ENCODE results near the gene CHD2.
A peak's percentile ranks its signal among the peaks of the same experiment; 100 is the strongest.
"Not testable (repeated sequence)": the region's sequence is repeated elsewhere in the genome, so short reads cannot be mapped to it uniquely, and the experiment has no call there.

The CHD2 gene

GRCh38 chr15:93035953-93036810, 136.1 kb downstream of the CHD2 start:
- DNase-seq (ENCODE audit: low spot score), result peak; percentile 66

- DNase-seq (ENCODE audit: low spot score), result peak; percentile 80
Measured at GRCh38 chr15:93036951-93037819, 137.1 kb downstream of the CHD2 start.

GRCh38 chr15:93037820-93038705, 137.9 kb downstream of the CHD2 start:
- no peak for DNase-seq (ENCODE audit: low spot score)

GRCh38 chr15:93039562-93040287, 139.6 kb downstream of the CHD2 start:
- DNase-seq (ENCODE audit: low spot score), result not testable (repeated sequence)

- DNase-seq (ENCODE audit: low spot score), result no peak
Measured at GRCh38 chr15:93040288-93041158, 140.4 kb downstream of the CHD2 start.

- DNase-seq (ENCODE audit: low spot score), result no peak
Measured at GRCh38 chr15:93041159-93041547, 141.0 kb downstream of the CHD2 start.

- no peak for DNase-seq (ENCODE audit: low spot score)
Measured at GRCh38 chr15:93042211-93042610, 142.1 kb downstream of the CHD2 start.

- DNase-seq (ENCODE audit: low spot score), result no peak
Measured at GRCh38 chr15:93042691-93043378, 142.7 kb downstream of the CHD2 start.

GRCh38 chr15:93043621-93044300, 143.6 kb downstream of the CHD2 start:
- DNase-seq (ENCODE audit: low spot score), result no peak

- DNase-seq (ENCODE audit: low spot score), result no peak
Measured at GRCh38 chr15:93044301-93045190, 144.4 kb downstream of the CHD2 start.

- DNase-seq (ENCODE audit: low spot score), result no peak
Measured at GRCh38 chr15:93045191-93045785, 145.2 kb downstream of the CHD2 start.

- DNase-seq (ENCODE audit: low spot score), result no peak
Measured at GRCh38 chr15:93046120-93046519, 146.0 kb downstream of the CHD2 start.

GRCh38 chr15:93046721-93047120, 146.6 kb downstream of the CHD2 start:
- DNase-seq (ENCODE audit: low spot score), result no peak

- no peak for DNase-seq (ENCODE audit: low spot score)
Measured at GRCh38 chr15:93047621-93048425, 147.7 kb downstream of the CHD2 start.

GRCh38 chr15:93048426-93048721, 148.2 kb downstream of the CHD2 start:
- no peak for DNase-seq (ENCODE audit: low spot score)

- DNase-seq (ENCODE audit: low spot score), result no peak
Measured at GRCh38 chr15:93048759-93049161, 148.6 kb downstream of the CHD2 start.

- no peak for DNase-seq (ENCODE audit: low spot score)
Measured at GRCh38 chr15:93049233-93049632, 149.1 kb downstream of the CHD2 start.
